ENCODE data around the gene FNIP1. TPM values are rescaled to one million over a fixed set of nuclear protein-coding genes. Genes with fewer than 3 reads are reported as not detected.
"Not testable (repeated sequence)": the region's sequence is repeated elsewhere in the genome, so short reads cannot be mapped to it uniquely, and the experiment has no call there.

FNIP1 gene
- total RNA-seq, 1 donor from 2014 or later: 24.0 TPM

GRCh38 chr5:131611064-131611381 is 185.8 kb downstream of the FNIP1 start:
- intact Hi-C loops (cut with micrococcal nuclease): no loop called here

- intact Hi-C loops (cut with micrococcal nuclease): no loop called here
Measured at GRCh38 chr5:131610198-131611063, 186.4 kb downstream of the FNIP1 start.

- intact Hi-C loops (cut with micrococcal nuclease): no loop called here
Measured at GRCh38 chr5:131609774-131610173, 187.0 kb downstream of the FNIP1 start.

- intact Hi-C loops (cut with micrococcal nuclease): no loop called here
Measured at GRCh38 chr5:131608597-131608996, 188.2 kb downstream of the FNIP1 start.

- intact Hi-C loops (cut with micrococcal nuclease): no loop called here
Measured at GRCh38 chr5:131607903-131608540, 188.8 kb downstream of the FNIP1 start.

GRCh38 chr5:131607418-131607817 is 189.4 kb downstream of the FNIP1 start:
- intact Hi-C loops (cut with micrococcal nuclease): no loop called here

- intact Hi-C loops (cut with micrococcal nuclease): no loop called here
Measured at GRCh38 chr5:131605086-131605485, 191.7 kb downstream of the FNIP1 start.

GRCh38 chr5:131595088-131596033 is 201.5 kb downstream of the FNIP1 start:
- intact Hi-C loops (cut with micrococcal nuclease): loop anchor here (1.0 to 5.0 kb wide), 3 partner anchors 40 to 201 kb away; partner anchors contain the start of genes FNIP1 and RAPGEF6

GRCh38 chr5:131593921-131594320 is 202.9 kb downstream of the FNIP1 start:
- intact Hi-C loops (cut with micrococcal nuclease): loop anchor here (2.0 kb wide), 1 partner anchor 203 kb away; the partner anchor contains the start of gene FNIP1

GRCh38 chr5:131593436-131593835 is 203.4 kb downstream of the FNIP1 start:
- intact Hi-C loops (cut with micrococcal nuclease): not testable (repeated sequence)

Other genes starting within 250 kb of the FNIP1 start
- gene RAPGEF6, start 161.8 kb downstream of the FNIP1 start, total RNA-seq: 41.6 and 42.6 TPM in 2 replicates
- gene MEIKIN, start 148.6 kb upstream of the FNIP1 start, total RNA-seq: not detected in 2 replicates
- 10.2 and 10.6 TPM in 2 replicates for gene ACSL6, start 214.6 kb upstream of the FNIP1 start, total RNA-seq

Data from T-helper 2 cell treated with Interferon-gamma antibody and Interleukin-4, amounts not matched to agents 100 ng/mL and 5 ng/mL, for 36 hours (primary cell).